HEK293T (cell line): ENCODE results near the gene SURF2.

Source experiments
- ELF4 ChIP-seq: fragments of 450-650 bp; IDR thresholded peaks from 2 replicates; pipeline ENCODE4 v1.6.1; 2017; ENCODE audit warnings: antibody characterized with exemption
- FOXK2 ChIP-seq: fragments of 450-650 bp; IDR thresholded peaks from 2 replicates; pipeline ENCODE4 v1.6.1; 2016; ENCODE audit warnings: mild to moderate bottlenecking
- PKNOX1 ChIP-seq: fragments of 450-650 bp; IDR thresholded peaks from 2 replicates; pipeline ENCODE4 v1.6.1; 2016
- SUZ12 ChIP-seq: fragments of 450-650 bp; IDR thresholded peaks from 2 replicates; pipeline ENCODE4 v1.6.1; 2016; ENCODE audit warnings: mild to moderate bottlenecking

DNA sequence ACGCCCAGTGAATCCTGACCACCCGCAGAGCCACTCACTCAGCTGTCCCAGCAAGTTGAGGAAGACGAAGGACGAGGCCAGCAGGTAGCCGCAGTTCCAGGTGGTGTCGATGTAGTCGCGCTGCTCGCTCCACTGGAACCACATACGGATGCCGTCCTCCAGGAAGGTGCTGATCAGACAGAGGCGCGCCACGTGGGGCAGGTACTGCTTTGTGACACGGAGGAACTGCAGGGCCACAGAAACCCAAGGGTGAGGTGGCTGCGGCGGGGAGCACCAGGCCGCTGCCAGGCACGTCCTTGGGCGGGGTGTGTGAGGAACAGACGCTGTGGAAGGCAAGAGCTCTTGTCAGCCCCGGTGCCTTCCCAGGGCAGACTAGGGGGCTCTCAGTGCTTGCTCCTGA lies 10.9 kb downstream of the SURF2 start:
- no peak for TF ChIP-seq ELF4
- TF ChIP-seq SUZ12, result no peak
- no peak for TF ChIP-seq FOXK2
- TF ChIP-seq PKNOX1, result no peak
